GM19455 (cell line): ENCODE results near the gene A1CF.
"Not testable (repeated sequence)": the region's sequence is repeated elsewhere in the genome, so short reads cannot be mapped to it uniquely, and the experiment has no call there.

ENCODE experiments used
- ATAC-seq: cut with Tn5 transposase; IDR thresholded peaks from one replicate; pipeline ENCODE4 v1.9.1; 2021; ENCODE audit not compliant: unreplicated experiment

Gene A1CF

DNA sequence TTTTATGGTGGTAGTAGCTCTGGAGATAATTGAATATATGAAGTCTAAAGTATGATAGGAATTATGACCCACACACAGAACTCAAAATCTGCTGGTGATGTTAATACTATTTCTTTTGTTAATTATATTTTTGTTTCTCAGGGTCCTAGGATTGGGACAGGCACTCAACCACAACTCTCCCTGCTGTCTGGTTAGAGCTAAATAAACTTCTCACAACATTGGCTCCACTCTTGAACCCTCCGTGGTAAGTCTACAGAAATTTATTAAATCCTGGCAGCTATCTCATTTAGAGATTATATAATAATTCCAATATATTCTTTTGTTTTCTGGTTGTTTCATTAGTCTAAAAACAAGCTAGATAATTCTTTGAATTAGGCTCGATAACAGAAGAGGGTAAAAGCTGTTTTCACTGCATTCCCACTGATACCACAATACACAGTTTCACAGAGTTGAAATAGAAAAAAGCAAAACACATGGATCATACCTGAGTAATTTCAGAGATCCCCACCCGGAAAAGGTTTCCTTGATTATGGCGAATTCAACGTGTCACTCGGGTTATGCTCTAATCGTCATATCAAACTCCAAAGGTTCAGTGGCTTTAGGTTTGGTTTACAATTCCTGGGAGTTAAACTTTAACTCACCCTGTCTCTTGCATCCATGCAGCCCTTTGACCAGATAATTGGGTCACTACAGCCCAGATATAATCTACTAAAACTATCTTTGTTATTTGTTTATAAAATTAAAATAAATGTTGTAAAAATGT is at the start of gene A1CF:
Gene A1CF (minus strand): TSS at position 531 of the 763 bp plus-strand sequence. CDS start 25,687 bp downstream, outside the sequence.
- ATAC-seq: no peak

GRCh38 chr10:50931948-50932431 is 46.6 kb upstream of the A1CF start:
- ATAC-seq: no peak

DNA sequence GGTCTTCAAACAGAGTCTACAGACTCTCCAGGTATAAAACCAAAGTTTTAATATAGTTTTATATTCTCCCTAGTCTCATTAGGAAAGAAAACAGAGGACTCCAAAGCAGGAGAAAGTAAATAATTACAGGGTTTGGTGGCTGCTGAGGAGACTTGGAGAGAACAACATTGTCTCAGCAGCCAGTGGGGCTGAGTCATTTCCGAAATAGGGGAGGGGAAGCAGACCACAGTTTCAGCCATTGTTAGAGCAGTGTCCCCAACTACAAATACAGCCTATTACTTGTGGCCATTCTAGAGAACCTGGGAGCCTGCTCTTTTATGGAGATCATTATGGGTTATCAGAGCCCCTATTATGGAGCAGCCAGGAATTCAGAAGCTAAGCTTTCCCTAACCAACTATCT is 44.2 kb upstream of the A1CF start:
- no peak for ATAC-seq

- ATAC-seq: no peak
Measured at GRCh38 chr10:50928190-50928552, 42.7 kb upstream of the A1CF start.

DNA sequence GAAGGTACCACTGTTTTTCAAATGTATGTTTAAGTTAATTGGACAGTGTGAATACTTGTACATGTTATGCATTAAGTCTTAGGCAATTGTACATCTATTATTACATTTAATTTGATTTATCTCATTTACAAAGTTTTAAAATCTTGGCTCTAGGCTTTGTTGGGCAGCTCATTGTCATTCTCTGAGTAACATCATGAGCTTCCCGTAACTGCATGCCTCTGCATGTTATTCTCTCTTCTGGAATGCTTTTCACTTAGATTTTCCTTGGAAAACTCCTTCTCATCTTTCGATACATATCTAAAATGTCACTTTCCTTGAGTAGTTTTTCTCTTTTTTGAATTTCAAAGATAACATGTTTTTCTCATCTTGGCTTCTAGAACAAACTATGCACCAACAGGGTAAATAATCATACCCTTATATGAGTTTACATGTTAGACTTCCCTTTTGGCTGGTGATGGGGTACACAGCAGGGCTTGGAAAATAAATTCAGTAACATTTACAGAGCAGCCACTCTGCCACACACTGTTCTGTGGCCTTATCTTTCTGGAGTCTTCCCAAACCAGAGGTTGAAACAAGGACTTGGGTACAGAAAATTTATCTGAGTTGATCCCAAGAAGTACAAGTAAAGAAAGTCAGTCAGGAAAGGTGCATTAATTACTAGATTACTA is 42.2 kb upstream of the A1CF start:
- no peak for ATAC-seq

DNA sequence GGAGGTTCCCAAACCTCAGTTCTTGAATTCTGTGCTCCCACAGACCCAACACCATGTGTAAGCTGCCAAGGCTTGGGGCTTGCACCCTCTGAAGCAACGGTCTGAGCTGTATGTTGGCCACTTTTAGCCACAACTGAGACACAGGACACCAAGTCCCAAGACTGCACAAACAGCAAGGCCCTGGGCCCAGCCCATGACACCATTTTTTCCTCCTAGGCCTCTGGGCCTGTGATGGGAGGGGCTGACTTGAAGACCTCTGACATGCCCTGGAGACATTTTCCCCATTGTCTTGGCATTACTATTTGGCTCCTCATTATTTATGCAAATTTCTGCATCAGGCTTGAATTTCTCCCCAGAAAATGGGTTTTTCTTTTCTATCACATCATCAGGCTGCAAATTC is 38.0 kb upstream of the A1CF start:
- ATAC-seq: not testable (repeated sequence)

DNA sequence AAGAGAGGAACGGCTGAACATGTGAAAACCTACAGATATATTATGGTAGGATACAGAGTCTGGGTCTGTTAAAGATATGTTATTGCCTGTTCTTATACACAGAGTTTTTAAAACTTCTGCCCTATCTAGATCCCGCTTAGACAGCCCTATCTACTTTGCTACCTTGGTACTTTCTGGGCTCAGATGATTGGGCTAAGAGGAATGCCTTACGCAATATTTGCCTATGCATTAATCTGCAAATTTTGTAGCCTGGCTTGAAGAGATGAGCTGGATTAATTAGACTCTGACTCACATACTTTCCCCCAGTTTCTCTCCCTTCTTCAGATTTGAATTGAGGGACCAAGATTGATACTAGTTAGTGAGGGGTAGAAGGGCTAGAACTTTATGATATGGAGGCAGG is 33.6 kb upstream of the A1CF start:
- ATAC-seq: no peak

GRCh38 chr10:50918529-50918928 is 33.1 kb upstream of the A1CF start:
- ATAC-seq: no peak

DNA sequence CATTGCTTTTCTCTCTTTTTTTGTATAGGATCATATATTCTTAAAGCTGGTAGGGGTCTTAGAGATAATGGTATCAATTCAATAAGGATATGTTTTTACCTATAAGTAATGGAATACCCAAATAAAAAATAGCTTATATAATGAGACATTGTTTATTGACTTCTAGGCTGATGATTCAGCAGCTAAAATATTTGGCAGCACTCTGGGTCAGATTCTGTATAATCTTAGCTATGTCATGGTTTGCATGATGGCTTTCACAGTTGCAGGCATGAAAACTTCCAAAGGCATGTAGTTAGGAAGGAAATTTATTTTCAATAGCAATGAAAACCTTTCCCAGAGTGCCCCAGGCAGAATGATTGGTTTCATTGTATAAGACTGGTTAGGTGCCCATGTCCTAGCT is 32.1 kb upstream of the A1CF start:
- no peak for ATAC-seq

DNA sequence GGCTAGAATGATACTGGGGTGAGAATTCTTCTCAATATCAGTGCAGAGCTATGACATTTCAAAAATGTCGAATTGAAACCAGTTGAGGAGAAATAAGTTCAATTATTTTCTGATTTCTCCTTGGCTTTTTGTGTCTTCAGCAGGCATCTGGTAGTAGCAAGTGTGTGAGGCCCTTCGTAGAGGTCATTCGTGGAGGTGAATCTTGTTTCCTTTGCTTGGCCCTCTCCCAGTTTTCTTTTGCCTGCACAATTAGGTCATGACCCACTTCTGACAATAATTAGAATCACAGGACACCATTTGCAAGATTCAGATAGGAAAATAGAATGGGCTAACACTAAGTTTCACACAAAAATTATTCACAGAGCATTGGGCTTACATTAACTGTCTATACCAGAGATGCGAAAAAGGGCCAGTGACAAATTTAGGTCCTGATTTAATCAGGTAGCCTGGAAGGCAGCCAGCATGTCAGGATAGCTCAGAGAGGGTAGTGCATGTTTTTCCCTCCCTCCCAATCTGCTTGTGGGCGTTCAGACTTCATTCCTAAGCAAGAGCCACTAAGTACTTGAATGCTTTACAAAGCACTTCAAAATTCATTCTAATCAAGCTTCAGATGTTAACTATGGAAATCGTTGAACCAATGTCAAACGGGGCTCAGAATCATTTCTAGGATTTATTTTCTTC is 24.0 kb upstream of the A1CF start:
- no peak for ATAC-seq

DNA sequence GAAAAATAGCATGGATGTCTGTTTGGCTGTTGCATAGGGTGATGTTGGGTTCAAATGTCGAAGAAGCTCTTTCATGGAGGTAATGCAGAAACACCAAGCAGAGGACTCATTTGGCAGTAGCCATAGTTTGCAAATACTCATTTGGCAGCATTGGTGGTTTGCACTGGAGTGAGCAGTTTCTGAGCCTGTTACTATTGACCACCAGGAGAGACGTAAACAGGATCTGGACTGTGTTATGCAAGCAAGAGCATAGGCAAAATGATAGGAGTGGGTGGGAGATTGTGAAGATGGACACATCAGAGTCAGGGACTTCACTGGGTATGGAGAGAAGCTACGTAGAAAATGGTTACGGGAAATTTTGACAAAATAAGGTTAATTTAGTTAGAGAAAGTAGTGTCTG is 22.9 kb upstream of the A1CF start:
- no peak for ATAC-seq

GRCh38 chr10:50905797-50906196 is 20.4 kb upstream of the A1CF start:
- not testable (repeated sequence) for ATAC-seq

DNA sequence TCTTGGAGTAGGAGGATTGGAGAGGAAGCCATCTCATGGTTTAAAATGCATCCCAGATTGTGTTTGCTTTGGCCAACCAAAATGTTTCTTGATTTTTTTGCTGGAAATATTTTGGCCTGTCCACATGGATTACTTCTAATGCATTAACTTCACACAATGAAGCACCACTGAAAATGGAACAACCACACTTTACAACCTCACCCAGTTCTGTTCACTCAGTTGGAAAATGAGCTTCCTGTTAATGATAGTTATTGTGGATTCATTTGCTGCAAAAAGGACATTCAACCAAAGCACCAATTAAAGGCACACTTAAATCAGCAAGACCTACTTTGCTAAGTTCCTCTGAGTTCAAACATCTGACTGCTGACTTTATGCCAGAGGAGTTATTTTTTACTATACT is 11.3 kb upstream of the A1CF start:
- no peak for ATAC-seq

DNA sequence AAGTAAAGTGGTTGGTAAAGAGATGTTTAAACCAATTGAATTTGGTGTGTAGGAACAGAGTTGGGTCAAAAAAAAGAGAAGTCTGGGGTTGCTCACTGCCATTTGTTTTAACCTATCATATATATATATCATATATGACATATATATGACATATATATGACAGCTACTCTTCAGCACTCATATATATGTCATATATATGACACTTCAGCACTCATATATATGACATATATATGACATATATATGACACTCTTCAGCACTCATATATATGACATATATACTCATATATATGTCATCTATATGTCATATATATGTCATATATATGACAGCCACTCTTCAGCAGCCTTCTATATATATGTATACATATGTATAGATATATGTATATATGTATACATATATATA is 8.9 kb upstream of the A1CF start:
- ATAC-seq: no peak

DNA sequence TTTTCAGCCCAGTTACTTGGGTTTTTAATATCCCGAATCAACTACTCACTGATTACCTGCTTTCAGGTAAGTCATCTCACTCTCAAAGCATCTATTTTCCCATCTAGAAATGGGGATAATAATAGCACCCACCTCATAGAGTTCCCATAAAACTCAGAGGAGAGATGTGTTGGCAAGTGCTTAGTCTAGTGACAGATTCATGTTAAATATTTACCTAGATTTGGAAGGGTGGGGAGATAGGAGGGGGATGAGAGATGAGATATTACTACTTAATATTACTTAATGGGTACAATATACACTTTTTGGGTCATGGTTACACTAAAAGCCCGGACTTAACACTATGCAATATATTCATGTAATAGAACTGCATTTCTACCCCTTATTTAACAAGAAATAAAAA is 7.0 kb upstream of the A1CF start:
- ATAC-seq: no peak

- ATAC-seq: no peak
Measured at GRCh38 chr10:50884302-50884701, 1.1 kb downstream of the A1CF start.

DNA sequence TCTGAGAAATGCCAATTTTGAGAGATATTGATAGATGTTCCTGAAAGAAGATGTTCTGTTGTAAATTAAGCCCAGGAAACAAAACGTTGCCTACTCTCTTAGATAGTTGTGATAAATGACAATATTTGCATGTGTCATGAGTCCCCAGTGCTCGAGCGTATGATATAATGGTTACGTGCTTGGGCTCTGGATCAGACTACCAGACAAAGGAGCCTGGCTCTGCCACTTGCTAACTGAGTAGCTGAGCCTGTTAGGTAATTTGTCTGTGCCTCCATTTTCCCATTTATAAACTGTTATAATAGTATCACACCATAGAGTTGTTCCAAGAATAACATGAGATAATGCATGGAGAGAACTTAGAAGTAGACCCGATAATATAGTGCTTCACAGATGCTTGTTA is 1.8 kb downstream of the A1CF start:
- no peak for ATAC-seq

DNA sequence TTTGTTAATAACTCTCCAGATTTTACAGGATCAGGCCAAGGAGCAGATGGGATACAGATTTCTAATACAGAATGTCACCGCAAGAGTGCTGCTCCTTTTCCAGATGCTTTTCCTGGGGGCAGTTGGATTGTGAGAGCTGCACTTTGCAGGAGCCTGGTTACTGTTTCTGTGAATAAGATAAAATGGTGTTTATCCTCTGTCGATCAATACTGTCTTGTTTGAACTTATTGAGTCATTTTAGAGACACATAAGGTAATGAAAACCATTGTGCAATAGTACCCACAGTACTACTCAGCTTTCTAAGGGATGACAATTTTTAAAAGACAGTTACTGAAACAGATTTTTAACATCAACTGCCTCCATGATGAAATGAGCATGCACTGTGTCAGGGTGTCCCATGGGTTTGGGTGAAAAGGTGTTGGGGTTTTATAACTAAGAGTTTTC is 2.9 kb downstream of the A1CF start:
- no peak for ATAC-seq

GRCh38 chr10:50881046-50881445 is 4.4 kb downstream of the A1CF start:
- not testable (repeated sequence) for ATAC-seq

GRCh38 chr10:50876429-50876828 is 9.0 kb downstream of the A1CF start:
- no peak for ATAC-seq

GRCh38 chr10:50874723-50875122 is 10.7 kb downstream of the A1CF start:
- ATAC-seq: no peak

GRCh38 chr10:50866317-50866716 is 19.1 kb downstream of the A1CF start:
- no peak for ATAC-seq
